Kidney epithelial cell (primary cell): ENCODE results near the gene TMEM80. TPM values are rescaled to one million over a fixed set of nuclear protein-coding genes. Genes with fewer than 3 reads are reported as not detected.

Experiments used
- DNase-seq: peaks from one replicate; pipeline ENCODE4 v3.0.0-alpha.2; 2010; ENCODE audit warnings: low read depth
- H3K27me3 ChIP-seq: 2 replicates; pipeline ENCODE4 v1.6.0; 2011; ENCODE audit warnings: low read length; ENCODE audit not compliant: control insufficient read depth, insufficient read depth
- H3K36me3 ChIP-seq: 2 replicates; pipeline ENCODE4 v1.5.1; 2011; ENCODE audit warnings: low read length; ENCODE audit not compliant: control insufficient read depth, insufficient read depth
- H3K4me3 ChIP-seq: 2 replicates; pipeline ENCODE4 v1.5.1; 2011; ENCODE audit warnings: low read depth, mild to moderate bottlenecking, control low read depth, low read length
- CTCF ChIP-seq: IDR thresholded peaks from 2 replicates; pipeline ENCODE4 v1.5.1; 2011; ENCODE audit warnings: mild to moderate bottlenecking, moderate library complexity, low read length, control low read depth, inconsistent platforms; ENCODE audit not compliant: insufficient read depth, poor library complexity, severe bottlenecking
- total RNA-seq: library from RNA; depleted of rRNA; stranded (reverse); fragments of >200 nt; gene quantifications from 2 replicates; pipeline ENCODE4 v1.2.3, GENCODE V29; 2015

Gene TMEM80
- total RNA-seq, 1 donor from 2014 or later = 28.5 TPM

GRCh38 chr11:655036-655726 lies 40.4 kb upstream of the TMEM80 start:
- Histone ChIP-seq H3K27me3 (no peaks in the 10 kb centered on the region), H3K4me3 (no peak overlapping the region), H3K36me3 (peaks cover 3% of the 10 kb centered on the region)
- TF ChIP-seq CTCF = no peak
- DNase-seq = peak; percentile 39

- H3K27me3 ChIP-seq = no peaks in the 10 kb centered on the region
- H3K36me3 ChIP-seq = peaks cover 5% of the 10 kb centered on the region
- H3K4me3 ChIP-seq = no peak overlapping the region
- DNase-seq = no peak
- TF ChIP-seq CTCF = no peak
These were observed 39.2 kb upstream of the TMEM80 start for GRCh38 chr11:656426-656825.

GRCh38 chr11:656866-657265 lies 38.8 kb upstream of the TMEM80 start:
- no peak overlapping the region for H3K4me3 ChIP-seq
- TF ChIP-seq CTCF = no peak
- H3K36me3 ChIP-seq = peaks cover 5% of the 10 kb centered on the region
- no peaks in the 10 kb centered on the region for H3K27me3 ChIP-seq
- no peak for DNase-seq

GRCh38 chr11:657691-658126 lies 37.9 kb upstream of the TMEM80 start:
- no peak overlapping the region for H3K4me3 ChIP-seq
- TF ChIP-seq CTCF = no peak
- DNase-seq = no peak
- no peaks in the 10 kb centered on the region for H3K27me3 ChIP-seq
- peaks cover 5% of the 10 kb centered on the region for H3K36me3 ChIP-seq

- TF ChIP-seq CTCF = no peak
- peaks cover 2% of the 10 kb centered on the region for H3K36me3 ChIP-seq
- DNase-seq = no peak
- no peak overlapping the region for H3K4me3 ChIP-seq
- no peaks in the 10 kb centered on the region for H3K27me3 ChIP-seq
These were observed 36.0 kb upstream of the TMEM80 start for GRCh38 chr11:659532-660085.

GRCh38 chr11:660281-660680 lies 35.3 kb upstream of the TMEM80 start:
- H3K27me3 ChIP-seq = no peaks in the 10 kb centered on the region
- no peak overlapping the region for H3K4me3 ChIP-seq
- no peak for TF ChIP-seq CTCF
- H3K36me3 ChIP-seq = peaks cover 2% of the 10 kb centered on the region
- DNase-seq = no peak
